WTC11 (cell line): ENCODE data around the gene ZNF804B. TPM values are rescaled to one million over a fixed set of nuclear protein-coding genes. Genes with fewer than 3 reads are reported as not detected.

Experiments used
- ATAC-seq: fragments of 200-7000 bp; cut with Tn5 transposase; 2 replicates; pipeline ENCODE4 v1.10.0; 2021; ENCODE audit warnings: mild to moderate bottlenecking, moderate library complexity
- CTCF ChIA-PET: fragments of 300-600 bp; sonication (Branson Sonifier 250); formaldehyde crosslinking; loops from one replicate; lab custom pipeline; 2021; ENCODE audit warnings: antibody characterized with exemption; lab: Charles Lee
- POLR2A ChIA-PET: fragments of 350-600 bp; sonication (Branson Sonifier 250); formaldehyde crosslinking; loops from one replicate; lab custom pipeline; 2021; ENCODE audit warnings: antibody characterized with exemption; lab: Charles Lee
- DNase-seq: peaks from one replicate; pipeline ENCODE4 v3.0.0; 2021; ENCODE audit warnings: low spot score
- H3K27ac Mint-ChIP-seq: 2 replicates; pipeline ENCODE4 v1.8.0; 2021; ENCODE audit warnings: mixed read lengths
- H3K27me3 Mint-ChIP-seq: 2 replicates; pipeline ENCODE4 v1.8.0; 2021; ENCODE audit warnings: low read depth, mild to moderate bottlenecking, moderate library complexity, mixed read lengths
- H3K36me3 Mint-ChIP-seq: 2 replicates; pipeline ENCODE4 v1.8.0; 2021; ENCODE audit warnings: mixed read lengths
- H3K4me1 Mint-ChIP-seq: 2 replicates; pipeline ENCODE4 v1.8.0; 2022; ENCODE audit warnings: mixed read lengths
- H3K4me3 Mint-ChIP-seq: 2 replicates; pipeline ENCODE4 v1.8.0; 2021; ENCODE audit warnings: mild to moderate bottlenecking, moderate library complexity, mixed read lengths
- H3K9me3 Mint-ChIP-seq: 2 replicates; pipeline ENCODE4 v1.8.0; 2021; ENCODE audit warnings: mixed read lengths
- ATF1 ChIP-seq: sonication (generic); formaldehyde crosslinking; IDR thresholded peaks from 2 replicates; pipeline ENCODE4 v1.8.1; 2023; ENCODE audit warnings: mild to moderate bottlenecking, moderate library complexity, missing genetic modification reagents
- ELF4 ChIP-seq: sonication (generic); formaldehyde crosslinking; IDR thresholded peaks from 2 replicates; pipeline ENCODE4 v1.8.1; 2022; ENCODE audit warnings: low read depth, mild to moderate bottlenecking, moderate library complexity, missing genetic modification reagents
- FOXK1 ChIP-seq: sonication (generic); formaldehyde crosslinking; IDR thresholded peaks from 2 replicates; pipeline ENCODE4 v1.8.0; 2022; ENCODE audit warnings: mild to moderate bottlenecking, moderate library complexity, missing genetic modification reagents
- FOXP1 ChIP-seq: sonication (generic); formaldehyde crosslinking; IDR thresholded peaks from 2 replicates; pipeline ENCODE4 v1.8.0; 2022; ENCODE audit warnings: missing genetic modification reagents, mild to moderate bottlenecking, moderate library complexity, borderline replicate concordance
- IRF2 ChIP-seq: sonication (generic); formaldehyde crosslinking; IDR thresholded peaks from 2 replicates; pipeline ENCODE4 v1.8.0; 2022; ENCODE audit warnings: low read depth, missing genetic modification reagents, borderline replicate concordance
- MYBL2 ChIP-seq: sonication (generic); formaldehyde crosslinking; IDR thresholded peaks from 2 replicates; pipeline ENCODE4 v1.8.1; 2023; ENCODE audit warnings: mild to moderate bottlenecking, moderate library complexity, missing genetic modification reagents
- NFE2L1 ChIP-seq: sonication (generic); formaldehyde crosslinking; IDR thresholded peaks from 2 replicates; pipeline ENCODE4 v1.8.1; 2023; ENCODE audit warnings: missing genetic modification reagents
- NFYB ChIP-seq: sonication (generic); formaldehyde crosslinking; conservative IDR thresholded peaks from 2 replicates; pipeline ENCODE4 v1.8.0; 2022; ENCODE audit warnings: low read depth, missing genetic modification reagents
- NR3C1 ChIP-seq: sonication (generic); formaldehyde crosslinking; conservative IDR thresholded peaks from 2 replicates; pipeline ENCODE4 v1.8.1; 2023; ENCODE audit warnings: low read depth, mild to moderate bottlenecking, missing genetic modification reagents
- PRRX2 ChIP-seq: fragments of 250-450 bp; sonication (Bioruptor Pico); IDR thresholded peaks from 2 replicates; pipeline ENCODE4 v1.8.0; 2021; ENCODE audit warnings: mild to moderate bottlenecking
- RELA ChIP-seq: sonication (generic); formaldehyde crosslinking; IDR thresholded peaks from 2 replicates; pipeline ENCODE4 v1.8.1; 2022; ENCODE audit warnings: missing genetic modification reagents, mild to moderate bottlenecking, borderline replicate concordance
- ZNF263 ChIP-seq: sonication (generic); formaldehyde crosslinking; IDR thresholded peaks from 2 replicates; pipeline ENCODE4 v1.8.1; 2022; ENCODE audit warnings: low read depth, mild to moderate bottlenecking, moderate library complexity, missing genetic modification reagents
- ZNF423 ChIP-seq: fragments of 250-450 bp; sonication (Bioruptor Pico); IDR thresholded peaks from 2 replicates; pipeline ENCODE4 v2.1.2; 2022; ENCODE audit warnings: mild to moderate bottlenecking, moderate library complexity
- total RNA-seq: library from RNA; stranded (reverse); gene quantifications from 3 replicates; pipeline ENCODE4 v1.2.3, GENCODE V29; 2021
- TF ChIP-seq, protein P1 (sequence below): fragments of 250-450 bp; sonication (Bioruptor Pico); IDR thresholded peaks from 2 replicates; pipeline ENCODE4 v1.9.0; 2021; ENCODE audit warnings: mild to moderate bottlenecking
- TF ChIP-seq, protein P2 (sequence below): sonication (generic); formaldehyde crosslinking; IDR thresholded peaks from 2 replicates; pipeline ENCODE4 v1.8.1; 2022; ENCODE audit warnings: low read depth, mild to moderate bottlenecking, moderate library complexity, missing genetic modification reagents, borderline replicate concordance
- TF ChIP-seq, protein P3 (sequence below): sonication (generic); formaldehyde crosslinking; IDR thresholded peaks from 2 replicates; pipeline ENCODE4 v1.8.0; 2022; ENCODE audit warnings: mild to moderate bottlenecking, missing genetic modification reagents
- TF ChIP-seq, protein P4 (sequence below): fragments of 250-450 bp; sonication (Bioruptor Pico); IDR thresholded peaks from 2 replicates; pipeline ENCODE4 v1.8.0; 2021; ENCODE audit warnings: mild to moderate bottlenecking
- TF ChIP-seq, protein P5 (sequence below): fragments of 250-450 bp; sonication (Bioruptor Pico); IDR thresholded peaks from 2 replicates; pipeline ENCODE4 v1.9.0; 2021; ENCODE audit warnings: mild to moderate bottlenecking
- TF ChIP-seq, protein P6 (sequence below): sonication (generic); formaldehyde crosslinking; IDR thresholded peaks from 2 replicates; pipeline ENCODE4 v1.8.1; 2023; ENCODE audit warnings: mild to moderate bottlenecking, missing genetic modification reagents

Gene ZNF804B
- total RNA-seq, 1 experiment from 2014 or later: 0.04 TPM

DNA sequence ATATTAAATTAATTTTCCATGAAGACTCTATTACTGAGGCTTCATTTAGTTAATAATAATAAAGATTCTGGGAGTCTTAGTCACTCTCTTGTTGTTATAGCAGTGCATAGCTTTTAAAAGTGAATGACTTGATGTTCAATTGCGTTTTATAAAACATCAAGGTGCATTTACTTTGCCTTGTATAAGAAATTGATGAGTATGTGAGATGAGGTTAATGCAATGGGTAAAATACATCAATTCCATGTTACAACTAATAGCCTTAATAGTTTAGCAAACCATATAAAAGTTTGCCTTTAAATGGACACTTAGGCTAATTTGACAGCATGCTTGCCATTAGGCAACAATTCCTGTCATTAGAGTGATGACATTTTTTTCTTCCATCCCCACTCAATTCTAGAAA, 209.7 kb downstream of the ZNF804B start:
- CTCF ChIA-PET: no interaction called here
- peaks cover 34% of the 10 kb centered on the region for H3K4me1 Mint-ChIP-seq
- DNase-seq (no peak), ATAC-seq (no peak)
- H3K27ac Mint-ChIP-seq: no peak overlapping the region
- peaks cover 13% of the 10 kb centered on the region for H3K36me3 Mint-ChIP-seq
- POLR2A ChIA-PET: interaction anchor here (0.6 kb wide), 1 partner anchor 159 kb away, joined by 3 read pairs; no protein-coding TSS in a partner anchor
- TF ChIP-seq ELF4 (CRISPR knock-in tag) (no peak), ATF1 (CRISPR knock-in tag) (no peak), NFE2L1 (CRISPR knock-in tag) (no peak), NFYB (CRISPR knock-in tag) (no peak), NR3C1 (CRISPR knock-in tag) (no peak), ZNF263 (CRISPR knock-in tag) (no peak), FOXP1 (CRISPR knock-in tag) (no peak), MYBL2 (CRISPR knock-in tag) (no peak), PRRX2 (CRISPR knock-in tag) (no peak), RELA (CRISPR knock-in tag) (no peak), IRF2 (CRISPR knock-in tag) (no peak), ZNF423 (CRISPR knock-in tag) (no peak), FOXK1 (no peak)
- TF ChIP-seq, protein P1, sequence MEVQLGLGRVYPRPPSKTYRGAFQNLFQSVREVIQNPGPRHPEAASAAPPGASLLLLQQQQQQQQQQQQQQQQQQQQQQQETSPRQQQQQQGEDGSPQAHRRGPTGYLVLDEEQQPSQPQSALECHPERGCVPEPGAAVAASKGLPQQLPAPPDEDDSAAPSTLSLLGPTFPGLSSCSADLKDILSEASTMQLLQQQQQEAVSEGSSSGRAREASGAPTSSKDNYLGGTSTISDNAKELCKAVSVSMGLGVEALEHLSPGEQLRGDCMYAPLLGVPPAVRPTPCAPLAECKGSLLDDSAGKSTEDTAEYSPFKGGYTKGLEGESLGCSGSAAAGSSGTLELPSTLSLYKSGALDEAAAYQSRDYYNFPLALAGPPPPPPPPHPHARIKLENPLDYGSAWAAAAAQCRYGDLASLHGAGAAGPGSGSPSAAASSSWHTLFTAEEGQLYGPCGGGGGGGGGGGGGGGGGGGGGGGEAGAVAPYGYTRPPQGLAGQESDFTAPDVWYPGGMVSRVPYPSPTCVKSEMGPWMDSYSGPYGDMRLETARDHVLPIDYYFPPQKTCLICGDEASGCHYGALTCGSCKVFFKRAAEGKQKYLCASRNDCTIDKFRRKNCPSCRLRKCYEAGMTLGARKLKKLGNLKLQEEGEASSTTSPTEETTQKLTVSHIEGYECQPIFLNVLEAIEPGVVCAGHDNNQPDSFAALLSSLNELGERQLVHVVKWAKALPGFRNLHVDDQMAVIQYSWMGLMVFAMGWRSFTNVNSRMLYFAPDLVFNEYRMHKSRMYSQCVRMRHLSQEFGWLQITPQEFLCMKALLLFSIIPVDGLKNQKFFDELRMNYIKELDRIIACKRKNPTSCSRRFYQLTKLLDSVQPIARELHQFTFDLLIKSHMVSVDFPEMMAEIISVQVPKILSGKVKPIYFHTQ (CRISPR knock-in tag): no peak
- TF ChIP-seq, protein P2, sequence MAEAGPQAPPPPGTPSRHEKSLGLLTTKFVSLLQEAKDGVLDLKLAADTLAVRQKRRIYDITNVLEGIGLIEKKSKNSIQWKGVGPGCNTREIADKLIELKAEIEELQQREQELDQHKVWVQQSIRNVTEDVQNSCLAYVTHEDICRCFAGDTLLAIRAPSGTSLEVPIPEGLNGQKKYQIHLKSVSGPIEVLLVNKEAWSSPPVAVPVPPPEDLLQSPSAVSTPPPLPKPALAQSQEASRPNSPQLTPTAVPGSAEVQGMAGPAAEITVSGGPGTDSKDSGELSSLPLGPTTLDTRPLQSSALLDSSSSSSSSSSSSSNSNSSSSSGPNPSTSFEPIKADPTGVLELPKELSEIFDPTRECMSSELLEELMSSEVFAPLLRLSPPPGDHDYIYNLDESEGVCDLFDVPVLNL (CRISPR knock-in tag): no peak
- TF ChIP-seq, protein P3, sequence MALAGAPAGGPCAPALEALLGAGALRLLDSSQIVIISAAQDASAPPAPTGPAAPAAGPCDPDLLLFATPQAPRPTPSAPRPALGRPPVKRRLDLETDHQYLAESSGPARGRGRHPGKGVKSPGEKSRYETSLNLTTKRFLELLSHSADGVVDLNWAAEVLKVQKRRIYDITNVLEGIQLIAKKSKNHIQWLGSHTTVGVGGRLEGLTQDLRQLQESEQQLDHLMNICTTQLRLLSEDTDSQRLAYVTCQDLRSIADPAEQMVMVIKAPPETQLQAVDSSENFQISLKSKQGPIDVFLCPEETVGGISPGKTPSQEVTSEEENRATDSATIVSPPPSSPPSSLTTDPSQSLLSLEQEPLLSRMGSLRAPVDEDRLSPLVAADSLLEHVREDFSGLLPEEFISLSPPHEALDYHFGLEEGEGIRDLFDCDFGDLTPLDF (CRISPR knock-in tag): no peak
- TF ChIP-seq, protein P4, sequence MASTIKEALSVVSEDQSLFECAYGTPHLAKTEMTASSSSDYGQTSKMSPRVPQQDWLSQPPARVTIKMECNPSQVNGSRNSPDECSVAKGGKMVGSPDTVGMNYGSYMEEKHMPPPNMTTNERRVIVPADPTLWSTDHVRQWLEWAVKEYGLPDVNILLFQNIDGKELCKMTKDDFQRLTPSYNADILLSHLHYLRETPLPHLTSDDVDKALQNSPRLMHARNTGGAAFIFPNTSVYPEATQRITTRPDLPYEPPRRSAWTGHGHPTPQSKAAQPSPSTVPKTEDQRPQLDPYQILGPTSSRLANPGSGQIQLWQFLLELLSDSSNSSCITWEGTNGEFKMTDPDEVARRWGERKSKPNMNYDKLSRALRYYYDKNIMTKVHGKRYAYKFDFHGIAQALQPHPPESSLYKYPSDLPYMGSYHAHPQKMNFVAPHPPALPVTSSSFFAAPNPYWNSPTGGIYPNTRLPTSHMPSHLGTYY (CRISPR knock-in tag): no peak
- TF ChIP-seq, protein P5, sequence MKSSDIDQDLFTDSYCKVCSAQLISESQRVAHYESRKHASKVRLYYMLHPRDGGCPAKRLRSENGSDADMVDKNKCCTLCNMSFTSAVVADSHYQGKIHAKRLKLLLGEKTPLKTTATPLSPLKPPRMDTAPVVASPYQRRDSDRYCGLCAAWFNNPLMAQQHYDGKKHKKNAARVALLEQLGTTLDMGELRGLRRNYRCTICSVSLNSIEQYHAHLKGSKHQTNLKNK (CRISPR knock-in tag): no peak
- TF ChIP-seq, protein P6, sequence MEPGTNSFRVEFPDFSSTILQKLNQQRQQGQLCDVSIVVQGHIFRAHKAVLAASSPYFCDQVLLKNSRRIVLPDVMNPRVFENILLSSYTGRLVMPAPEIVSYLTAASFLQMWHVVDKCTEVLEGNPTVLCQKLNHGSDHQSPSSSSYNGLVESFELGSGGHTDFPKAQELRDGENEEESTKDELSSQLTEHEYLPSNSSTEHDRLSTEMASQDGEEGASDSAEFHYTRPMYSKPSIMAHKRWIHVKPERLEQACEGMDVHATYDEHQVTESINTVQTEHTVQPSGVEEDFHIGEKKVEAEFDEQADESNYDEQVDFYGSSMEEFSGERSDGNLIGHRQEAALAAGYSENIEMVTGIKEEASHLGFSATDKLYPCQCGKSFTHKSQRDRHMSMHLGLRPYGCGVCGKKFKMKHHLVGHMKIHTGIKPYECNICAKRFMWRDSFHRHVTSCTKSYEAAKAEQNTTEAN (CRISPR knock-in tag): no peak
- H3K4me3 Mint-ChIP-seq: no peak overlapping the region
- H3K9me3 Mint-ChIP-seq: peaks cover 18% of the 10 kb centered on the region
- no peaks in the 10 kb centered on the region for H3K27me3 Mint-ChIP-seq
